ENCODE data around the gene ITGAV. TPM values are rescaled to one million over a fixed set of nuclear protein-coding genes. Genes with fewer than 3 reads are reported as not detected.

The ITGAV gene
- total and polyA plus RNA-seq, 2 of the 4 experiments (the other 2 are of a cell fraction), result 45.8 to 181 TPM

- peak overlapping the region; percentile 16; the same call in 1 of the 2 replicates for H4K91ac ChIP-seq (ENCODE audit: insufficient read depth, low read depth, low read length)
- peak overlapping the region; percentile 29 for H2AK9ac ChIP-seq (replicated peaks; ENCODE audit: low read depth, low read length, poor library complexity)
- peak overlapping the region; percentile 92 for H2BK5ac ChIP-seq (ENCODE audit: low read depth, low read length, poor library complexity, severe bottlenecking)
- no CpG with 5 or more reads among the region's 3 CpGs for whole genome bisulfite sequencing, 2 experiments (ENCODE audit: extremely low coverage in 2 of 2, insufficient read length in 1 of 2)
- H3K27ac ChIP-seq (ENCODE audit: insufficient read depth, low read length), result peak overlapping the region; percentile 90
- DNase-seq (peak; percentile 80), ATAC-seq (ENCODE audit: low read depth) (peak; percentile 43)
- H3K4me1 ChIP-seq (ENCODE audit: control insufficient read depth, insufficient read depth, low read length), result peaks cover 13% of the 10 kb centered on the region
- H4K8ac ChIP-seq (ENCODE audit: low read depth in 2 of 2, low read length in 2 of 2), result peak overlapping the region; percentile 60 to 77; a peak in 3 of 4 replicates
- BruUV-seq (replicated peaks), result no TSS peak
- no peaks in the 10 kb centered on the region for H3K27me3 ChIP-seq (ENCODE audit: control insufficient read depth, insufficient read depth, low read length)
- H3K23ac ChIP-seq (ENCODE audit: low read depth, low read length), result no peak overlapping the region; the same call in 1 of the 2 replicates
- ChIA-PET POLR2A (ENCODE audit: unreplicated experiment) (interaction anchor here (0.6 kb wide), 1 partner anchor 46 kb away, joined by 5 read pairs; the partner anchor contains the start of gene ITGAV), CTCF (interaction anchor here (0.8 kb wide), 1 partner anchor 9 kb away, joined by 3 read pairs; no protein-coding TSS in a partner anchor)
- no peak overlapping the region for H3K4me3 ChIP-seq (ENCODE audit: insufficient read depth, low read depth, low read length)
- peak overlapping the region; percentile 87 for H4K5ac ChIP-seq (ENCODE audit: low read depth, low read length)
- peak overlapping the region; percentile 60 for H3K14ac ChIP-seq (replicated peaks; ENCODE audit: low read depth, low read length)
- H3K4me2 ChIP-seq (ENCODE audit: low read depth, low read length), result peak overlapping the region; percentile 64
- no peaks in the 10 kb centered on the region for H4K20me1 ChIP-seq (ENCODE audit: insufficient read depth, low read length)
- H2AK5ac ChIP-seq (ENCODE audit: low read depth, low read length), result peak overlapping the region; percentile 48; the same call in 1 of the 2 replicates
- peak overlapping the region; percentile 63; the same call in 1 of the 2 replicates for H3K4ac ChIP-seq (ENCODE audit: low read depth, low read length)
- dilution Hi-C loops (cut with HindIII; ENCODE audit: low sequenced_read_pairs, unreplicated experiment), result no loop called here
- H3K36me3 ChIP-seq (ENCODE audit: control insufficient read depth, insufficient read depth, low read length), result no peaks in the 10 kb centered on the region
- H2BK15ac ChIP-seq (ENCODE audit: low read depth, low read length), result peak overlapping the region; percentile 80; the same call in 2 of the 3 replicates
- H2AFZ ChIP-seq (replicated peaks; ENCODE audit: low read length, poor library complexity), result no peak overlapping the region
- no peaks in the 10 kb centered on the region for H3K79me1 ChIP-seq (ENCODE audit: low read depth in 1 of 2, low read length in 2 of 2)
- no peak overlapping the region; the same call in 1 of the 2 replicates for H3K9ac ChIP-seq (ENCODE audit: low read depth, low read length)
- no peaks in the 10 kb centered on the region for H3K9me3 ChIP-seq (ENCODE audit: control insufficient read depth, insufficient read depth, low read length)
- intact Hi-C loops (cut with micrococcal nuclease), result loop anchor here (1.0 to 2.0 kb wide), 2 partner anchors 27 to 47 kb away; partner anchors contain the start of gene ITGAV
- peak overlapping the region; percentile 55; the same call in 1 of the 2 replicates for H3K56ac ChIP-seq (ENCODE audit: extremely low read depth, insufficient read depth, low read length)
- H3K9me1 ChIP-seq (ENCODE audit: insufficient read depth, low read length), result peaks cover 3% of the 10 kb centered on the region; the same call in 1 of the 2 replicates
- H2BK120ac ChIP-seq (ENCODE audit: low read depth, low read length), result peak overlapping the region; percentile 22
- TF ChIP-seq FOS (IDR thresholded peaks at IDR 0.05; ENCODE audit: low read depth, low read length) (peak; percentile 58; the same call in 1 of the 2 replicates), SMC3 (IDR thresholded peaks at IDR 0.05; ENCODE audit: low read depth, low read length) (no peak), ELK1 (IDR thresholded peaks at IDR 0.05; ENCODE audit: borderline replicate concordance, low read depth, low read length) (no peak), POLR2A (IDR thresholded peaks at IDR 0.05; ENCODE audit: low read depth, low read length) (0 out of 2 replicates have a peak, but pooled peaks have one; percentile 6), CEBPB (IDR thresholded peaks at IDR 0.05; ENCODE audit: low read depth, low read length) (no peak), MAZ (IDR thresholded peaks at IDR 0.05; ENCODE audit: borderline replicate concordance, low read depth, low read length) (no peak), RCOR1 (IDR thresholded peaks at IDR 0.05; ENCODE audit: insufficient replicate concordance, low read length) (no peak)
- H2BK20ac ChIP-seq (ENCODE audit: low read depth, low read length), result peak overlapping the region; percentile 54; the same call in 1 of the 2 replicates
- in situ Hi-C loops (cut with MboI; ENCODE audit: low sequenced_read_pairs), result no loop called here
- peak overlapping the region; percentile 53 for H3K18ac ChIP-seq (ENCODE audit: low read depth, low read length)
Measured at GRCh38 chr2:186543561-186544131, 46.2 kb upstream of the ITGAV start.
